HG03457 (cell line): Measurements from ENCODE around the gene CLMP.
"Not testable (repeated sequence)": the region's sequence is repeated elsewhere in the genome, so short reads cannot be mapped to it uniquely, and the experiment has no call there.

ENCODE experiments used
- ATAC-seq: cut with Tn5 transposase; IDR thresholded peaks from one replicate; pipeline ENCODE4 v1.9.1; 2021; ENCODE audit warnings: moderate number of reproducible peaks; ENCODE audit not compliant: unreplicated experiment

The CLMP gene

GRCh38 chr11:123087657-123088056 lies 107.4 kb downstream of the CLMP start:
- ATAC-seq: not testable (repeated sequence)

GRCh38 chr11:123086305-123086704 lies 108.7 kb downstream of the CLMP start:
- ATAC-seq: no peak

- no peak for ATAC-seq
Measured at GRCh38 chr11:123085497-123085896, 109.6 kb downstream of the CLMP start.

- no peak for ATAC-seq
Measured at GRCh38 chr11:123084454-123084853, 110.6 kb downstream of the CLMP start.

GRCh38 chr11:123083623-123084029 lies 111.4 kb downstream of the CLMP start:
- ATAC-seq: no peak

- no peak for ATAC-seq
Measured at GRCh38 chr11:123082977-123083376, 112.1 kb downstream of the CLMP start.

- ATAC-seq: no peak
Measured at GRCh38 chr11:123080015-123080414, 115.0 kb downstream of the CLMP start.

GRCh38 chr11:123076484-123076883 lies 118.6 kb downstream of the CLMP start:
- no peak for ATAC-seq

- no peak for ATAC-seq
Measured at GRCh38 chr11:123073343-123074057, 121.5 kb downstream of the CLMP start.

GRCh38 chr11:123072762-123073161 lies 122.3 kb downstream of the CLMP start:
- no peak for ATAC-seq

- no peak for ATAC-seq
Measured at GRCh38 chr11:123072332-123072761, 122.7 kb downstream of the CLMP start.

- ATAC-seq: no peak
Measured at GRCh38 chr11:123069908-123070821, 124.9 kb downstream of the CLMP start.

- ATAC-seq: no peak
Measured at GRCh38 chr11:123065621-123066020, 129.4 kb downstream of the CLMP start.

GRCh38 chr11:123063826-123064657 lies 131.0 kb downstream of the CLMP start:
- ATAC-seq: no peak

GRCh38 chr11:123062892-123063825 lies 131.9 kb downstream of the CLMP start:
- peak; percentile 2 for ATAC-seq

- peak; percentile 88 for ATAC-seq
Measured at GRCh38 chr11:123062158-123062891, 132.7 kb downstream of the CLMP start.

GRCh38 chr11:123061403-123062157 lies 133.5 kb downstream of the CLMP start, which contains the start of gene HSPA8:
TSS of gene HSPA8 (minus strand) at chr11:123062136. CDS start at chr11:123061324, 812 bp downstream.
- peak; percentile 8 for ATAC-seq

GRCh38 chr11:123060277-123061000 lies 134.6 kb downstream of the CLMP start:
- no peak for ATAC-seq
